Mucosa of gallbladder (tissue), 1 donor: ENCODE data around the gene AMFR. TPM values are rescaled to one million over a fixed set of nuclear protein-coding genes. Genes with fewer than 3 reads are reported as not detected.
"Not testable (repeated sequence)": the region's sequence is repeated elsewhere in the genome, so short reads cannot be mapped to it uniquely, and the experiment has no call there.

Experiments used
- DNase-seq: peaks from one replicate; pipeline ENCODE4 v3.0.0-alpha.2; 2020; ENCODE audit warnings: low spot score
- total RNA-seq: library from RNA; stranded (reverse); gene quantifications from one replicate; pipeline ENCODE4 v1.2.1, GENCODE V29; 2021
- donor health status: DM: no; HTN: no; CAD: no.

Gene AMFR
- total RNA-seq, 1 donor from 2014 or later, result 121 TPM

GRCh38 chr16:56388209-56388608 lies 37.1 kb downstream of the AMFR start:
- no peak for DNase-seq

- DNase-seq, result no peak
These were observed 37.9 kb downstream of the AMFR start for GRCh38 chr16:56387396-56387795.

GRCh38 chr16:56384074-56384721 lies 41.1 kb downstream of the AMFR start:
- peak; percentile 26 for DNase-seq

GRCh38 chr16:56382901-56383355 lies 42.4 kb downstream of the AMFR start:
- DNase-seq, result peak; percentile 41

- DNase-seq, result no peak
These were observed 42.9 kb downstream of the AMFR start for GRCh38 chr16:56382459-56382858.

- DNase-seq, result not testable (repeated sequence)
These were observed 44.4 kb downstream of the AMFR start for GRCh38 chr16:56380778-56381485.

GRCh38 chr16:56379044-56379443 lies 46.3 kb downstream of the AMFR start:
- not testable (repeated sequence) for DNase-seq

GRCh38 chr16:56375792-56376191 lies 49.6 kb downstream of the AMFR start:
- not testable (repeated sequence) for DNase-seq

- no peak for DNase-seq
These were observed 52.3 kb downstream of the AMFR start for GRCh38 chr16:56373003-56373402.

GRCh38 chr16:56372013-56372634 lies 53.2 kb downstream of the AMFR start:
- DNase-seq, result no peak

GRCh38 chr16:56371660-56371937 lies 53.7 kb downstream of the AMFR start:
- no peak for DNase-seq

GRCh38 chr16:56370875-56371659 lies 54.3 kb downstream of the AMFR start:
- peak; percentile 48 for DNase-seq

GRCh38 chr16:56370185-56370874 lies 55.0 kb downstream of the AMFR start:
- DNase-seq, result no peak

GRCh38 chr16:56369202-56369601 lies 56.1 kb downstream of the AMFR start:
- no peak for DNase-seq

- no peak for DNase-seq
These were observed 56.8 kb downstream of the AMFR start for GRCh38 chr16:56368545-56368944.

- DNase-seq, result no peak
These were observed 57.6 kb downstream of the AMFR start for GRCh38 chr16:56367764-56368163.

- no peak for DNase-seq
These were observed 58.4 kb downstream of the AMFR start for GRCh38 chr16:56366945-56367344.

GRCh38 chr16:56365552-56365951 lies 59.8 kb downstream of the AMFR start:
- DNase-seq, result no peak

- DNase-seq, result no peak
These were observed 60.5 kb downstream of the AMFR start for GRCh38 chr16:56364865-56365264.

- no peak for DNase-seq
These were observed 61.4 kb downstream of the AMFR start for GRCh38 chr16:56363781-56364565.

- no peak for DNase-seq
These were observed 62.1 kb downstream of the AMFR start for GRCh38 chr16:56363181-56363716.
